A549 (cell line): ENCODE results near the gene SHISA4.

Source experiments
- EP300 ChIP-seq, 2 experiments: fragments of >200 bp; sonication (Bioruptor Twin); formaldehyde crosslinking; IDR thresholded peaks; 2 replicates in 1 of 2; 3 replicates in 1 of 2; pipeline ENCODE4 v1.6.1; 2016 to 2017
- KDM1A ChIP-seq: fragments of 200-600 bp; sonication (generic); IDR thresholded peaks from 2 replicates; pipeline ENCODE4 v1.6.1; 2016; ENCODE audit warnings: low read depth, mild to moderate bottlenecking
- MYC ChIP-seq: IDR thresholded peaks from 2 replicates; pipeline ENCODE4 v1.6.1; 2012; ENCODE audit warnings: mild to moderate bottlenecking, inconsistent platforms, low read length, improper control_type of control experiment, borderline replicate concordance
- POLR2A ChIP-seq: IDR thresholded peaks from 2 replicates; pipeline ENCODE4 v1.6.1; 2012; ENCODE audit warnings: mild to moderate bottlenecking, low read length
- RAD21 ChIP-seq, 2 experiments: fragments of >200 bp in 1 of 2; sonication (Bioruptor Twin) in 1 of 2; formaldehyde crosslinking in 1 of 2; IDR thresholded peaks in 1 of 2; conservative IDR thresholded peaks in 1 of 2; 2 replicates in 1 of 2; 3 replicates in 1 of 2; pipeline ENCODE4 v1.6.1; 2012 to 2018; ENCODE audit warnings: inconsistent platforms in 1 of 2
- RFX5 ChIP-seq: fragments of 450-650 bp; IDR thresholded peaks from 2 replicates; pipeline ENCODE4 v1.7.1; 2014; ENCODE audit warnings: antibody characterized with exemption, mild to moderate bottlenecking, moderate library complexity
- ZC3H11A ChIP-seq: fragments of 450-650 bp; IDR thresholded peaks from 2 replicates; pipeline ENCODE4 v1.6.1; 2014; ENCODE audit warnings: antibody characterized with exemption, mild to moderate bottlenecking
- TF ChIP-seq, protein P1 (sequence below): fragments of >200 bp; sonication (Bioruptor Twin); formaldehyde crosslinking; IDR thresholded peaks from 3 replicates; pipeline ENCODE4 v1.5.1; 2016
- TF ChIP-seq, protein P2 (sequence below): fragments of 200-600 bp; sonication (generic); IDR thresholded peaks from 2 replicates; pipeline ENCODE4 v1.6.1; 2016; ENCODE audit warnings: antibody characterized with exemption, mild to moderate bottlenecking, moderate library complexity
- TF ChIP-seq, protein P3 (sequence below): fragments of 450-650 bp; IDR thresholded peaks from 2 replicates; pipeline ENCODE4 v1.6.1; 2014; ENCODE audit warnings: antibody characterized with exemption

DNA sequence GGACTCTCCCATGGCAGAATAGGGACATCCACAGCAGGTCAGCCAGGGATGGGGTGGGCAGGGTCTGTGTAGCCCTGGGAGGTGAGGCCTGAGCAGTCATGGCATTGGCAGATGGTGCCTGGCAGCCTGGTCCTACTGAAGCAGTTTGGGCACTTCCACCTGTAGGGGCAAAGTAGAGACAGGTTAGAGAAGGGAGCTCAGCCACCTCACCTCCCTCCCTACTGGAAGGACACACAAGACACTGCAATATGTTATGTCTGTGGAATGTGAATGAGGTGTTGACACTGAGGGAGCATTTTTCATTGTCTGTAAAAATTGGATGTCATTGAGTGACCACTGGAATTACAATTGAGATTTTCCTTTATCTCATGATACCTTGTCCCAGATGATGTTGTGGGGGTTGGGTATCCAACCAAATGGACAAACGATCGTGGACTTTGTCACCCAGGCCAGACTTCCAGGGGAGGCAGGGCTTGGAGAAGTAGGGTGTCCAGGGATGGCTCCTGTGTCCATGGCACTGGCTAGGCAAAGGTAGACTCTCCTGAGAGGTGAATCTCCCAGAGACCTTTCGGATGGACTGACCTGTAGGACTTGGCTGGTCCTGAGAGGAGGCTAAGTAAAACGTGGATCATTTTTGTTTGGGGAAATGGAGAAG, 9.7 kb downstream of the SHISA4 start:
- TF ChIP-seq EP300 (IDR thresholded peaks at IDR 0.05) (no peak), MYC (no peak), KDM1A (no peak), ZC3H11A (no peak), RAD21 (conservative IDR thresholded peaks at IDR 0.05 in 1 of 2, IDR thresholded peaks at IDR 0.05 in 1 of 2) (no peak), RFX5 (no peak), POLR2A (no peak)
- TF ChIP-seq, protein P1, sequence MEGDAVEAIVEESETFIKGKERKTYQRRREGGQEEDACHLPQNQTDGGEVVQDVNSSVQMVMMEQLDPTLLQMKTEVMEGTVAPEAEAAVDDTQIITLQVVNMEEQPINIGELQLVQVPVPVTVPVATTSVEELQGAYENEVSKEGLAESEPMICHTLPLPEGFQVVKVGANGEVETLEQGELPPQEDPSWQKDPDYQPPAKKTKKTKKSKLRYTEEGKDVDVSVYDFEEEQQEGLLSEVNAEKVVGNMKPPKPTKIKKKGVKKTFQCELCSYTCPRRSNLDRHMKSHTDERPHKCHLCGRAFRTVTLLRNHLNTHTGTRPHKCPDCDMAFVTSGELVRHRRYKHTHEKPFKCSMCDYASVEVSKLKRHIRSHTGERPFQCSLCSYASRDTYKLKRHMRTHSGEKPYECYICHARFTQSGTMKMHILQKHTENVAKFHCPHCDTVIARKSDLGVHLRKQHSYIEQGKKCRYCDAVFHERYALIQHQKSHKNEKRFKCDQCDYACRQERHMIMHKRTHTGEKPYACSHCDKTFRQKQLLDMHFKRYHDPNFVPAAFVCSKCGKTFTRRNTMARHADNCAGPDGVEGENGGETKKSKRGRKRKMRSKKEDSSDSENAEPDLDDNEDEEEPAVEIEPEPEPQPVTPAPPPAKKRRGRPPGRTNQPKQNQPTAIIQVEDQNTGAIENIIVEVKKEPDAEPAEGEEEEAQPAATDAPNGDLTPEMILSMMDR = no peak
- TF ChIP-seq, protein P2, sequence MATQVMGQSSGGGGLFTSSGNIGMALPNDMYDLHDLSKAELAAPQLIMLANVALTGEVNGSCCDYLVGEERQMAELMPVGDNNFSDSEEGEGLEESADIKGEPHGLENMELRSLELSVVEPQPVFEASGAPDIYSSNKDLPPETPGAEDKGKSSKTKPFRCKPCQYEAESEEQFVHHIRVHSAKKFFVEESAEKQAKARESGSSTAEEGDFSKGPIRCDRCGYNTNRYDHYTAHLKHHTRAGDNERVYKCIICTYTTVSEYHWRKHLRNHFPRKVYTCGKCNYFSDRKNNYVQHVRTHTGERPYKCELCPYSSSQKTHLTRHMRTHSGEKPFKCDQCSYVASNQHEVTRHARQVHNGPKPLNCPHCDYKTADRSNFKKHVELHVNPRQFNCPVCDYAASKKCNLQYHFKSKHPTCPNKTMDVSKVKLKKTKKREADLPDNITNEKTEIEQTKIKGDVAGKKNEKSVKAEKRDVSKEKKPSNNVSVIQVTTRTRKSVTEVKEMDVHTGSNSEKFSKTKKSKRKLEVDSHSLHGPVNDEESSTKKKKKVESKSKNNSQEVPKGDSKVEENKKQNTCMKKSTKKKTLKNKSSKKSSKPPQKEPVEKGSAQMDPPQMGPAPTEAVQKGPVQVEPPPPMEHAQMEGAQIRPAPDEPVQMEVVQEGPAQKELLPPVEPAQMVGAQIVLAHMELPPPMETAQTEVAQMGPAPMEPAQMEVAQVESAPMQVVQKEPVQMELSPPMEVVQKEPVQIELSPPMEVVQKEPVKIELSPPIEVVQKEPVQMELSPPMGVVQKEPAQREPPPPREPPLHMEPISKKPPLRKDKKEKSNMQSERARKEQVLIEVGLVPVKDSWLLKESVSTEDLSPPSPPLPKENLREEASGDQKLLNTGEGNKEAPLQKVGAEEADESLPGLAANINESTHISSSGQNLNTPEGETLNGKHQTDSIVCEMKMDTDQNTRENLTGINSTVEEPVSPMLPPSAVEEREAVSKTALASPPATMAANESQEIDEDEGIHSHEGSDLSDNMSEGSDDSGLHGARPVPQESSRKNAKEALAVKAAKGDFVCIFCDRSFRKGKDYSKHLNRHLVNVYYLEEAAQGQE = no peak
- TF ChIP-seq, protein P3, sequence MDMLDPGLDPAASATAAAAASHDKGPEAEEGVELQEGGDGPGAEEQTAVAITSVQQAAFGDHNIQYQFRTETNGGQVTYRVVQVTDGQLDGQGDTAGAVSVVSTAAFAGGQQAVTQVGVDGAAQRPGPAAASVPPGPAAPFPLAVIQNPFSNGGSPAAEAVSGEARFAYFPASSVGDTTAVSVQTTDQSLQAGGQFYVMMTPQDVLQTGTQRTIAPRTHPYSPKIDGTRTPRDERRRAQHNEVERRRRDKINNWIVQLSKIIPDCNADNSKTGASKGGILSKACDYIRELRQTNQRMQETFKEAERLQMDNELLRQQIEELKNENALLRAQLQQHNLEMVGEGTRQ = no peak
